Measurements from ENCODE around the gene STARD10.
"Not testable (repeated sequence)": the region's sequence is repeated elsewhere in the genome, so short reads cannot be mapped to it uniquely, and the experiment has no call there.

The STARD10 gene

GRCh38 chr11:72826191-72826941, 32.5 kb upstream of the STARD10 start:
- no peak for DNase-seq

GRCh38 chr11:72825661-72826060, 31.8 kb upstream of the STARD10 start:
- no peak for DNase-seq

- DNase-seq: no peak
Measured at GRCh38 chr11:72824811-72825505, 31.1 kb upstream of the STARD10 start.

GRCh38 chr11:72824020-72824419, 30.2 kb upstream of the STARD10 start:
- no peak for DNase-seq

GRCh38 chr11:72823105-72823804, 29.4 kb upstream of the STARD10 start:
- DNase-seq: no peak

GRCh38 chr11:72821920-72822799, 28.3 kb upstream of the STARD10 start:
- DNase-seq: peak; percentile 91 to 96

- no peak for DNase-seq
Measured at GRCh38 chr11:72821221-72821919, 27.5 kb upstream of the STARD10 start.

GRCh38 chr11:72820439-72821139, 26.7 kb upstream of the STARD10 start:
- no peak for DNase-seq

GRCh38 chr11:72818971-72819370, 25.1 kb upstream of the STARD10 start:
- no peak for DNase-seq

- no peak for DNase-seq
Measured at GRCh38 chr11:72817966-72818365, 24.1 kb upstream of the STARD10 start.

GRCh38 chr11:72816404-72816990, 22.6 kb upstream of the STARD10 start:
- DNase-seq: no peak

GRCh38 chr11:72815110-72815618, 21.3 kb upstream of the STARD10 start:
- DNase-seq: no peak

- peak; percentile 87 to 91 for DNase-seq
Measured at GRCh38 chr11:72814286-72815109, 20.7 kb upstream of the STARD10 start, which contains the start of gene ATG16L2. ATG16L2 (plus strand) TSS chr11:72814411; CDS start chr11:72814446, 35 bp downstream.

- peak in 1 of 2 donors; percentile 81 for DNase-seq
Measured at GRCh38 chr11:72813740-72814285, 20.0 kb upstream of the STARD10 start.

- DNase-seq: peak; percentile 74 to 78
Measured at GRCh38 chr11:72812967-72813739, 19.3 kb upstream of the STARD10 start.

GRCh38 chr11:72812604-72812966, 18.7 kb upstream of the STARD10 start:
- DNase-seq: no peak

- DNase-seq: not testable (repeated sequence)
Measured at GRCh38 chr11:72811686-72812085, 17.8 kb upstream of the STARD10 start.

- no peak for DNase-seq
Measured at GRCh38 chr11:72808331-72808798, 14.5 kb upstream of the STARD10 start.
